ENCODE measurements around the gene MGLL. TPM values are rescaled to one million over a fixed set of nuclear protein-coding genes. Genes with fewer than 3 reads are reported as not detected.
A peak's percentile ranks its signal among the peaks of the same experiment; 100 is the strongest.

Gene MGLL
- total RNA-seq, 1 experiment from 2014 or later, result 206 TPM

DNA sequence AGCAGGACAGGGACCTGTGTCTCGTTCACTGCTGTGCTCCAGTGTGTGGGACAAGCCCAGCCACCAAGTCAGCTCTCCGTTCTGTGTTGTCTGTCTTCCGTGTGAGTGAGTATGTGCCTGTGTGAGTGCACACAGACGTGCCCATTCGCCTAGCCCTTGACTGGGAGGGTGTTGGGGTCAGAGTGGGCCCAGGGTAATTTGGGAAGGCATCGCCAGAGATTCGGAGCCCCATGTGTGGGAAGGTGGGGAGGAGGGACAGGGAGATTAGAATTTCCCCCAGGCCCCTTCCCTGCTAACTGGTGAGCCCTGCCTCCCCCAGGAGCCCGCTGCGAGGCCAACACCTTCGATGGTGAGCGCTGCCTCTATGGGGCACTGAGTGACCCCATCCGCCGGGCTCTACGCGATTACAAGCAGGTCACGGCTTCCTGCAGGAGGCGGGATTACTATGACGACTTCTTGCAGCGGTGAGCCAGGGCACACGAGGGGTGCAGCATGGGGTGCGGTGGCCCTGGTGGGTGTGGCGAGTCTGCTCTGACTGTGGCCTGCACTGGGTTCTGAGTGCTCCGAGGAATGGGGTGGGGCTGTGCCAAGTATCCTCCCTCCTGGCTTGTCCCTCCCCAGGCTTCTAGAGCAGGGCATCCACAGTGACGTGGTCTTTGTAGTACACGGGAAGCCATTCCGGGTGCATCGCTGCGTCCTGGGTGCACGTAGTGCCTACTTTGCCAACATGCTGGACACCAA lies 146.5 kb downstream of the MGLL start:
- DNase-seq (ENCODE audit: low read depth), result no peak

DNA sequence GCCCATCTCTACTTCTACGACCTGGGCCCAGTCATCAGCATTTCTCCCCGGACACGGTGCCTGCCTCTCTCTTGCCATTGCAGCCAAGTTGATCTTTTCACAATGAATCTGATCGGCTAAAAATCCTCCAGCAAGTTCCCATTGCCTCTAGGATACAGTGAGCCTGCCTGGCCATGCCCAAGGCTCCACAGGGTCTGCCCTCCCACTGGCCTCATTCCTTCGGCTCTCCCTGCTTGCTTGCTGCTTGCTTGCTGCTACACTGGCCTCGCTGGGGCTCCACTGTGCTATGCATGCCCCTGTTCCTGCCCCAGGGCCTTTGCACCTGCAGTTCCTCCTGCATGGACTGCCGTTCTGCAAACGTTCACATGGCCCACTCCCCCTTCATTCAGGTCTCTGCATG lies 147.5 kb downstream of the MGLL start:
- DNase-seq (ENCODE audit: low read depth), result no peak

DNA sequence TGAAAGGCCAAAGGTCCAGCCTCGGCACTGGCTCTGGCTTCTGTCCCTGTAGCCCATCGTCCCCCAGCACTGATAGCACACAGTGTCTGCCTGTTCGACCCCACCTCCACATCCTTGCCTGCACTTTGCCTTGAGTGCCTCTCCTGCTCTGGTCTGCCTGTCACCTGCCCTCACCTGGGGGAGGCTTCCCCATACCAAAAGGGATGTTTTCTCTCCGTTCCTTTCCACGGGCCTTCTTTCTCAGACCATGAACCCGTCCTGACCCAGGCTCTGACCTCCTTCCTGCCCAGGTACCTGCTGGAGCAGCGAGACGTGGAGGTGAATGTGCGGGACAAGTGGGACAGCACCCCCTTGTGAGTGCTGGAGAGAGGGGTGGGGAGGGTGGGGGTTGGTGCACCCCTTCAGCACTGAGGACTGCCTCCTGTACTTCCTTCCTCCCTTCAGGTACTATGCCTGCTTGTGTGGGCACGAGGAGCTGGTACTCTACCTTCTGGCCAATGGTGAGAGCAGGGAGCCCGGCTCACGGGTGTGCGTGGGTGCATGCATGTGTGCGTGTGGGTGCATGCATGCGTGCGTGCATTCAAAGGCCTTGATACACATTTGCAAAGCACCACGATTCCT lies 148.1 kb downstream of the MGLL start:
- no peak for DNase-seq (ENCODE audit: low read depth)

GRCh38 chr3:127673191-127674100 lies 148.9 kb downstream of the MGLL start:
- peak; percentile 41 for DNase-seq (ENCODE audit: low read depth)

DNA sequence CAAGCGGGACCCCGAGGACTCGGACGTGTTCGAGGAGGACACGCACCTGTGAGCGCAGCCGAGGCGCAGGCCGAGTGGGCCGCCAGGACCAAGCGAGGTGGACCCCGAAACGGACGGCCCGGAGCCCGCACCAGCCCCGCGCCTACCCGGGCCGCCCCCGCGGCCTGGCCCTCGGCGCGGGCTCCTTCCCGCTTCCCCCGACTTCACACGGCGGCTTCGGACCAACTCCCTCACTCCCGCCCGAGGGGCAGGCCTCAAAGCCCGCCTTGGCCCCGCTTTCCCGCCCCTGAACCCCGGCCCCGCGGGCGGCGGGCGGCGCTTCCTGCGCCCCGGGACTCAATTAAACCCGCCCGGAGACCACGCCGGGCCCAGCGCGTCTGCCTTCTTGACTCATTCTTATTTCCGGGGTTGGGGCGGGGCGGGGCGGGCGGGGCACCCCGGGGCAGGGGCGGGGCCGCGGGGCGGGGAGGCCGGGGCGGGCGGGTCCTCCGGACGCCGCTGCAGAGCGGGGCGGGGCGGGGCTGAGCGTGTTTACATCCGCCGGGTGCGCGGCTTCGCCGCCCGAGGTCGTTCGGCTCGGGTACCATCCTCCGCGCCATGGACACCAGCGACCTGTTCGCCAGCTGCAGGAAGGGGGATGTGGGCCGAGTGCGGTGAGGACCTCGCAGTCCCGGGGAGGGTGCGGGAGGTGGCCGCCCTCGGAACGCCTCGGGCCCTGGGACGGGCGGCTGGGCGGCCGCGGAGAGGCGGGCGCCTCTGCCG lies 149.7 kb downstream of the MGLL start, which contains the start of gene ABTB1:
ABTB1 (plus strand) TSS at position 524 of the 762 bp plus-strand sequence; CDS start at position 598, 74 bp downstream.
- DNase-seq (ENCODE audit: low read depth), result peak; percentile 69

DNA sequence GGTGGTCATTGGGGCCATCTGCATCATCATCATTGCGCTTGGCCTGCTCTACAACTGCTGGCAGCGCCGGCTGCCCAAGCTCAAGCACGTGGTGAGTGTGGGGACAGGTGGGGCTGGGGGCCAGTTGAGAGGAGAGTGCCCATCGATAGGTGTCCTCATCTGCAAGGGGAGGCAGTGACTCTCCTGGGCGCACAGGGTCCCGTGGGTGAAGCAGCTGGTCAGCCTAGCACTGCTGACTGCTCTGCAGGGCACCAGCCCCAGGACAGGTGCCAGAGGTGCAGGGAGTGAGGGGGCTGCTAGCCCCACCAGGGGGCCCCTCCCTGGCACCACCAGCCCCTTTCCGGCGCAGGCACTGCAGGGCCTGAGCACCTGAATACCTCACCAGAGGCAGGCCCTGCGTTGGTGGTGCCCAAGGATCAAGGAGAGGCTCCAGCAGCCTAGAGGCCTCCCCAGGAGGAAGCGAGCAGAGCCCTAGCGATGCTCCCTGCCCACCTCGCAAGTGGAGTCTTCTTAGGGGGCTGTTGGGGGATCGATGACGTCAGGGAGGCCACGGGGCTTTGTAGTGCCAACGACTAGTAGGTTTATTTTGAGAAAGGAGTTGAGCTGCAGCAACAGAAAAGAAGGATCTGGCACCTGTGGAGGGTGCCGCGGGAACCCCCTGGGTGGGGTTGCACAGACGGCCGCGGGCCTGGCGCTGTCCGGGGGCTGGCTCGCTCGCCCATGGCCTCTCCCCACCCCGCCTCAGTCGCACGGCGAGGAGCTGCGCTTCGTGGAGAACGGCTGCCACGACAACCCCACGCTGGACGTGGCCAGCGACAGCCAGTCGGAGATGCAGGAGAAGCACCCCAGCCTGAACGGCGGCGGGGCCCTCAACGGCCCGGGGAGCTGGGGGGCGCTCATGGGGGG lies 150.5 kb downstream of the MGLL start:
- no peak for DNase-seq (ENCODE audit: low read depth)

DNA sequence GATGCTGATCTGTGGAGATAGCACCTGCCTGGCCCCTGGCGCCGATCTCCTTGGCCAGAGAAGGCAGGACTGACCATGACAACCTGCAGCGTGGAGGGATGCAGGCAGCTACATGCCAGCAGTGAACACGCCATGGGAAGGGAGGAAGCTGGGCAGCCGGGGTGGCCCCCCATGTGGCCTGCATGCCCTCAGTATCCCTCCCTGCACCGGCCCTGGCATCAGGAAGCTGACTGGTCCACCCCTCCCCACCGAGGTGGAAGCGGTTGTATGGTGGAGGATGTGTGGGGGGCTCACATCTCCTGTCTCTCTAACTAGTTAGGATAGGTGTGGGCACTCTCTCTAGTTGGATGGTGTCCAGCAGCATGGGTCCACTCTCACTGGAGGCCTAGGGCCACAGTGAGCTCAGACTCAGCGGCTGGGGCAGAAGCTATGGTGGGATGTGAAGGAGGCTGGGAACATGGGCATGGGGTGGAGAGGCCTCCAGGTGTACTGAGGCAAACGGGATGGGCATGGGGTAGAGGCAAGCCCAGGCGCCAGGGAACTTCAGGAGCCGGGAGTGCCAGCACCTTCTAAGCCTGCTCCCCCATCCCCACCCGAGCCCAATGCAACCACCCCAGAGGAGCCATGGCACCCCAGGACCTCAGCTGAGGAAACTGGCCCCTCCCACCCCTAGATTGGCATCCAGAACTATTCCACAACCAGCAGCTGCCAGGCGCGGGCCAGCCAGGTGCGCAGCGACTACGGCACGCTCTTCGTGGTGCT lies 151.4 kb downstream of the MGLL start:
- DNase-seq (ENCODE audit: low read depth), result no peak

DNA sequence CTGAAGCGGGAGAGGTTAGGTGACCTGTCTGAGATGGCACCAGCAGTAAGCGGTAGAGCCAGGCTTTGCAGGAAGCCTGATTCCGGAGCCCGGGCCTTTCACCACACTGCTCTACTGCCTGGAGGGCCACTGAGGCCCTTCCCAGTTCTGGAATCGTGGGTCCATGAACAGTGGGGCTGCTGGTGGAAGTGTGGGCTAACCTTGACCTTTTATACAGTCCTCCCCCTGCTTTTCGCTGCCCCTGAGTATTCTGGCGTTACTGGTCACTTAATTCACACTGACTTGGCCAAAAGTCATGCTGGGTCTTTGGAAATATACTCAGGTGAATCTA lies 152.1 kb downstream of the MGLL start:
- DNase-seq (ENCODE audit: low read depth), result no peak

DNA sequence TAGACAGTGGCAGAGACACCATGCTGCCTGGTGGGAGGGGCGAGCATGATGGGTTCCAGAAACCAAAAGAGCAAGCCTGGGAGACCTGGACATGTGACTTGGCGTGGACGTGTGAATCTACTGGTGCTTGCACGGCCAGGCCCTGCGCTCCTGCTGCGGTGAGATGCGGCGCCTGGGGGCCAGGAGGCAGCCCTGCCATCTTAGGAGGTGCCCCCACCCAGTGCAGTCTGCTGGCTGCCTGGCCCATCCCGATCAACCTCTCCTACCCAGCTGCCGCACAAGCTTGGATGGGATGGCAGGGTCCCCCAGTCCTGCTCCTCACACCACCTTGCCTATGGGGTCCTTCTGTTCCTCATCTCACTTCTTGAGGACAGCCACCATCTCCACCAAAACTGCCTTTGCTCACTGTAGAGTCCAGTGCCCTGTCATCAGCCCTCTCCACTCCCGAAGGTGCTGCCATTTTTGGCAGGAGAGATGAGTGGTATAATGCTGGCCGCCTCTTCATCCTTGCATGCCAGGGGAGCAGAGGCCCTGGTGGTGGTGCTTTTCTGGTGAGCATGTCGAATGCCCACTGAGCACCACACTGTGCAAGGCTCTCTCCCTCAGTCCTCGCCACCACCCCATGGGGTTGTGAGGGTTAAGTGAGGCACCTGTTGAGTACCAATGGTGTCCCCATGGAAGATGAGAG lies 152.6 kb downstream of the MGLL start:
- DNase-seq (ENCODE audit: low read depth), result no peak

DNA sequence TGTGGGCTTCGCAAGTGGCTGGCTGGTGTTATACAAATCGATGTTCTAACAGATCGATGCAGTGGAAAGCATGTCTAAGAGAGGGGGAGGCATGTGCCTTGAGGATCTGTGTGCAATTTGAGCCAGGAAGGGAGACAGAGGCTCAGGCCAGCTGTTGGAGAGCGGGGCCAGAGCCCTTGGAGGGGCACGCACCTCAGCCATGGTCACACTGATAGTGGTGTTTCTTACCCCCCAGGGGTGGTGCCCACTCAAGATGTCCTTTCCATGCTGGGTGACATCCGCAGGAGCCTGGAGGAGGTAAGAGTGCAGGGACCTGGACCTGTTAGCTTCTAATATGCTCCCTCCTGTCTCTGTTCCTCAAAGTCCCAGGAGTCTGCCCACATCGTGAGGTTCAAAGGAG lies 153.4 kb downstream of the MGLL start:
- DNase-seq (ENCODE audit: low read depth), result no peak

DNA sequence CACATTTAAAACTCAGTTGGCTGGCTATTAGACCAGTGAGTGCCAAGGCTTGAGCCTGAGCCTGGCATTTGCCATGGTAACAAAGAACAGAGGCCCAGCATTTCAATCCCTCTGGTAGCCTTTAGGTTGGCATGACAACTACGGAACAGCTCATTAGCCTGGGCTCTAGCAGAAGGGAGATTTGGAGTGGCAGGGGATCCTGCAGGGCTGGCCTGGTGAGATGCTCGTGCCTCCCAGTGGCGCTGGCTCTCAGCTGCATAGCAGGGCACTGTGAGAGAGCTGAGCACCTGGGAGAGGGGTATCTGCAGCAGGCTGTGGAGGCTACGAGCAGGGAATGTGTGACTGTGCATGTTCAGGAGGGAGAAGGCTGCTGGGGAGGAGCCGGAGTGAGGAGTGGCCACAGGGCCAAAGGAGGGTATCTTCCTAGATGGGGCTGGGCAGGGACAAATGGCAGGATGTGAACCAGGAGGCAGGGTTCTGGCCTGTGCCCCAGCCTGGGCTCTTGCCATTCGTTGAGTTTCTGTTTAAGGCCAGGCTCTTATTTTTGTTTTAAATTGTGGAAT lies 155.1 kb downstream of the MGLL start:
- no peak for DNase-seq (ENCODE audit: low read depth)

- no peak for DNase-seq (ENCODE audit: low read depth)
Observed at GRCh38 chr3:127666676-127667075, 155.6 kb downstream of the MGLL start.

- no peak for DNase-seq (ENCODE audit: low read depth)
Observed at GRCh38 chr3:127665586-127665985, 156.7 kb downstream of the MGLL start.

DNA sequence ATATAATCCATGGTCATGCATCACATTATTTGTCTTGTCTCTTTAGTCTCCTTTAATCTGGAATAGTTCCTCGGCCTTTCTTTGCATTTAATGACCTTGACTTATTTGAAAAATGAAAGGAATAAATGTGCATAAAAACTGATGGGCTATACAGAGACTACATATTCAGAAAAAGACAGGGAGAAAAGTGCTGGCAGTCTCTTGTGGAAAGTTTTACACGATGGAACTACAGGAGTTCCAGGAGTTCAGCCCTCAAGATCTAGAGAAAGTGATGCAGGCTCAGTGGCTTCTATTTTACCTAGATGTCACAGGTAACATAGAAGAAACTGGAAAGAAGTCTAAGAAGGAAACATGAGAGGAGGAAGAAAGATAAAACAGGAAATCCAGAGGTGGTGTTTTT lies 157.2 kb downstream of the MGLL start:
- no peak for DNase-seq (ENCODE audit: low read depth)

DNA sequence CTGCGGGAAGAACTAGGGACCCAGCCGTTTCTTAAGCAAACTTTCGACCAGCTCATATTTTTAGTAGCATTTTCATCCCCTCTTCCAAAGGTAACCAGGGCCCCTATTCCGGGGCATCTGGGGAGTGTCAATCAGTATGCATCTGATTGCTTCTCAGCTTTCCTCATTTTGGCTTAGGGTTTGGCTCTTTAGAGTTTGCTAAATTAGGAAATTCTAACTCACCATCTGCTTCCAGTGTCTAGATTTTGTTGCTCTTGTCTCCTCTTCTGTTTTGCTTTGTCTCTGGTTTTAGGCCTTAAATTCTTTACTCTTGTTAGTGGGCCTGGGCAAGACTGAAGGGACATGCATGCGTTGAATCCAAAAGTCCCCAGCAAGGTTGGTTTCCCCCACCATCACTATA lies 159.2 kb downstream of the MGLL start:
- no peak for DNase-seq (ENCODE audit: low read depth)

- DNase-seq (ENCODE audit: low read depth), result no peak
Observed at GRCh38 chr3:127662001-127662469, 160.3 kb downstream of the MGLL start.

DNA sequence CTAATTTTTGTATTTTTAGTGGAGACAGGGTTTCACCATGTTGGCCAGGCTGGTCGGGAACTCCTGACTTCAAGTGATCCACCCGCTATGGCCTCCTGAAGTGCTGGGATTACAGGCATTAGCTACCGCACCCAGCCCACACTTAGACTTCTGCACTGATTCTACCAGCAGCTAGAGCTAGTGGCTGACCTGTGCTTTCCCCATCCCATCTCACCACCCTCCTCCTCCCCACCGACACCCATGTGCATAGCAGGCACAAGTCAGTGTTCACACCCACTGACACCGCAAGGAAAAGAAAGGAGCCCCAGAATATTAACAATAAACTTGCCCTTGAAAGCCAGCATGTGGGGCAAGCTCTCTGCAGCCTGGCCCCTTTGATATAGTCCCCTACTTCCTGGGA lies 160.7 kb downstream of the MGLL start:
- DNase-seq (ENCODE audit: low read depth), result no peak

DNA sequence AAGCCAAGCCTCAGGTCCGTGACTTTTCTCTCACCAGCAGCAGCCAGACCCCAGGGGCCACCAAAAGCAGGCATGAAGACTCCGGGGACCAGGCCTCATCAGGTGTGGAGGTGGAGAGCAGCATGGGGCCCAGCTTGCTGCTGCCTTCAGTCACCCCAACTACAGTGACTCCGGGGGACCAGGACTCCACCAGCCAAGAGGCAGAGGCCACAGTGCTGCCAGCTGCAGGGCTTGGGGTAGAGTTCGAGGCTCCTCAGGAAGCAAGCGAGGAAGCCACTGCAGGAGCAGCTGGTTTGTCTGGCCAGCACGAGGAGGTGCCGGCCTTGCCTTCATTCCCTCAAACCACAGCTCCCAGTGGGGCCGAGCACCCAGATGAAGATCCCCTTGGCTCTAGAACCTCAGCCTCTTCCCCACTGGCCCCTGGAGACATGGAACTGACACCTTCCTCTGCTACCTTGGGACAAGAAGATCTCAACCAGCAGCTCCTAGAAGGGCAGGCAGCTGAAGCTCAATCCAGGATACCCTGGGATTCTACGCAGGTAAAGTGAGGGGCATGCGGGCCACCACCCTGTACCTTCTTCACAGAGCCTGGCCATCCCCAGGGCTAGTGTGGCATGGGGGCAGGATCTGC lies 161.6 kb downstream of the MGLL start:
- no peak for DNase-seq (ENCODE audit: low read depth)

Data from LHCN-M2 (cell line).